PC-3 (cell line): ENCODE results near the gene FFAR1.

Experiments
- EZH2phosphoT487 ChIP-seq: fragments of 300-600 bp; sonication (generic); IDR thresholded peaks from 2 replicates; pipeline ENCODE4 v1.6.1; 2018; ENCODE audit warnings: mild to moderate bottlenecking, antibody characterized with exemption, low read length, borderline replicate concordance
- TF ChIP-seq, protein P1 (sequence below): fragments of 300-600 bp; sonication (generic); conservative IDR thresholded peaks from 2 replicates; pipeline ENCODE4 v1.5.1; 2017; ENCODE audit warnings: antibody characterized with exemption, low read depth, mild to moderate bottlenecking, low read length

DNA sequence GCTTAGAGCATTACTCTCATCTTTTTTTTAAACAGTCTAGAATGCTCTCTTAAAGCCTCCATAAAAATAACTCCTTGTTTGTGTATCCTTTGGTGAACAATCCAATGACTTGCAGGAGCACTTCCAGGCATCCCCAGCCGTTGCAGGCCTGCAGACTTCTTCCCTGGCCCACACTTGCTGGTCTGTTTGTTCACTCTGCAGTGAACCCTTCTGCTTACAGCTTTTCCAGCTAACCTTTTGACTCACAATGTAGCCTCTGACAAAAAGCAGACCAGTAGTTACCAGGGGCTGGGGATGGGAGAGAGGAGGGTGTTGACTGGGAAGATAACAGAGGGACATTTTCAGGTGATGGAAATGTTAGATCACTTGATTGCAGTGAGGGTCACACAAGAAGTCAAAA is 32.3 kb downstream of the FFAR1 start:
- TF ChIP-seq, protein P1, sequence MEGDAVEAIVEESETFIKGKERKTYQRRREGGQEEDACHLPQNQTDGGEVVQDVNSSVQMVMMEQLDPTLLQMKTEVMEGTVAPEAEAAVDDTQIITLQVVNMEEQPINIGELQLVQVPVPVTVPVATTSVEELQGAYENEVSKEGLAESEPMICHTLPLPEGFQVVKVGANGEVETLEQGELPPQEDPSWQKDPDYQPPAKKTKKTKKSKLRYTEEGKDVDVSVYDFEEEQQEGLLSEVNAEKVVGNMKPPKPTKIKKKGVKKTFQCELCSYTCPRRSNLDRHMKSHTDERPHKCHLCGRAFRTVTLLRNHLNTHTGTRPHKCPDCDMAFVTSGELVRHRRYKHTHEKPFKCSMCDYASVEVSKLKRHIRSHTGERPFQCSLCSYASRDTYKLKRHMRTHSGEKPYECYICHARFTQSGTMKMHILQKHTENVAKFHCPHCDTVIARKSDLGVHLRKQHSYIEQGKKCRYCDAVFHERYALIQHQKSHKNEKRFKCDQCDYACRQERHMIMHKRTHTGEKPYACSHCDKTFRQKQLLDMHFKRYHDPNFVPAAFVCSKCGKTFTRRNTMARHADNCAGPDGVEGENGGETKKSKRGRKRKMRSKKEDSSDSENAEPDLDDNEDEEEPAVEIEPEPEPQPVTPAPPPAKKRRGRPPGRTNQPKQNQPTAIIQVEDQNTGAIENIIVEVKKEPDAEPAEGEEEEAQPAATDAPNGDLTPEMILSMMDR: no peak
- TF ChIP-seq EZH2phosphoT487: no peak
